T follicular helper cell (primary cell): ENCODE results near the gene FGFR4.

Source experiments
- DNase-seq: peaks from one replicate; pipeline ENCODE4 v3.0.0-alpha.2; 2020; ENCODE audit warnings: low read depth

The FGFR4 gene

GRCh38 chr5:177132136-177133095 lies 45.7 kb downstream of the FGFR4 start:
- peak; percentile 35 for DNase-seq

- DNase-seq = peak; percentile 85
These were observed 46.6 kb downstream of the FGFR4 start, which contains the start of gene NSD1 for GRCh38 chr5:177133096-177133852. Gene NSD1, plus strand, starts transcription at chr5:177133773. Its CDS starts 1,331 bp downstream, at chr5:177135104.

GRCh38 chr5:177133853-177134696 lies 47.4 kb downstream of the FGFR4 start:
- DNase-seq = no peak

- no peak for DNase-seq
These were observed 48.0 kb downstream of the FGFR4 start for GRCh38 chr5:177134697-177135225.

GRCh38 chr5:177140312-177140711 lies 53.6 kb downstream of the FGFR4 start:
- DNase-seq = no peak

- DNase-seq = no peak
These were observed 54.8 kb downstream of the FGFR4 start for GRCh38 chr5:177141496-177141895.

GRCh38 chr5:177142098-177142611 lies 55.4 kb downstream of the FGFR4 start:
- DNase-seq = no peak

GRCh38 chr5:177142778-177143177 lies 56.1 kb downstream of the FGFR4 start:
- DNase-seq = no peak

- no peak for DNase-seq
These were observed 60.4 kb downstream of the FGFR4 start for GRCh38 chr5:177146891-177147638.
